ENCODE results near the gene ATP10B. TPM values are rescaled to one million over a fixed set of nuclear protein-coding genes. Genes with fewer than 3 reads are reported as not detected.

Gene ATP10B
- total and polyA plus RNA-seq, 8 donors, result 0.76 to 20.4 (median 4.6) TPM

- no peak overlapping the region for H3K27ac ChIP-seq
These were observed 233.7 kb downstream of the ATP10B start for GRCh38 chr5:160618286-160618685.

DNA sequence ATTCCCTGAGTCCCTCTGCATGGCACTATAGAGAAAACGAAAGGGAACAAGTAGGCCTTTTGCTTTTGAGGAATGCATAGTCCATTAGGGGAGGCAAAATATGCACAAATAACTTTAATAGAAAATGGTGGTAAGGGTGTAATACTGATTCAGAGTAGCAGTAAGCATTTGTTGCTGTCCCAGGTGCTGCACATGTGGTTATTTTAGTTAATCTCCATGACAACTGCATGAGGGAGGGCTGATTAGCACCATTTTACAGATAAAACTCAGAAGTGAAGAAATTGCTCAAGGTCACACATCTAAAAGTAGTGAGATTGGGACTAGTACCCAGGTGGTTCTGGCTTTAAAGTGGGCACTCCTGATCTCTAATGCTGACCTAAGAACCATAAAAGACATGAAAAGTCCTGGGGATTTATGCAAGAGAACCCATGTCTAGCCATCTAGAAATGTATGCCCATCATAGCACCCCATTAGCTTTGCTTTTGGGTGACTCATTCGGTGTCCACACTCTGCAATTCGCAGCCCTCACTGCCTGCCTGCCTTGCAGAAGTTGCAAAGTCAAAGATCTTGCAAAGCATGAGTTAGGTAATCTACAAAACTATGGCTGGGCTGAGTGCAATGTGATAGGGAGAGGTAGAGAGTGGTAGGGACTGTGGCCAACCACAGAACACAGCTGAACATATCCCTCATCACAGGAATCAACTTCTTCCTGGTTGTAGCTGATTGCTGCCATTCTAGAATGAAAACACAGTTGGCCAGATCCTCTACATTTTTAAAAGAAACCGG lies 235.1 kb downstream of the ATP10B start:
- ATAC-seq, result peak in 1 of 4 donors; percentile 26
- no peaks in the 10 kb centered on the region for H3K27me3 ChIP-seq
- no peaks in the 10 kb centered on the region for H3K9me3 ChIP-seq
- H3K27ac ChIP-seq, result no peak overlapping the region
- DNase-seq, result no peak
- WGBS, 2 donors, result 82 to 92% methylated on average over 4 of the region's 4 CpGs
- H3K36me3 ChIP-seq, result no peaks in the 10 kb centered on the region
- no peaks in the 10 kb centered on the region for H3K4me1 ChIP-seq
- TF ChIP-seq, protein P1, sequence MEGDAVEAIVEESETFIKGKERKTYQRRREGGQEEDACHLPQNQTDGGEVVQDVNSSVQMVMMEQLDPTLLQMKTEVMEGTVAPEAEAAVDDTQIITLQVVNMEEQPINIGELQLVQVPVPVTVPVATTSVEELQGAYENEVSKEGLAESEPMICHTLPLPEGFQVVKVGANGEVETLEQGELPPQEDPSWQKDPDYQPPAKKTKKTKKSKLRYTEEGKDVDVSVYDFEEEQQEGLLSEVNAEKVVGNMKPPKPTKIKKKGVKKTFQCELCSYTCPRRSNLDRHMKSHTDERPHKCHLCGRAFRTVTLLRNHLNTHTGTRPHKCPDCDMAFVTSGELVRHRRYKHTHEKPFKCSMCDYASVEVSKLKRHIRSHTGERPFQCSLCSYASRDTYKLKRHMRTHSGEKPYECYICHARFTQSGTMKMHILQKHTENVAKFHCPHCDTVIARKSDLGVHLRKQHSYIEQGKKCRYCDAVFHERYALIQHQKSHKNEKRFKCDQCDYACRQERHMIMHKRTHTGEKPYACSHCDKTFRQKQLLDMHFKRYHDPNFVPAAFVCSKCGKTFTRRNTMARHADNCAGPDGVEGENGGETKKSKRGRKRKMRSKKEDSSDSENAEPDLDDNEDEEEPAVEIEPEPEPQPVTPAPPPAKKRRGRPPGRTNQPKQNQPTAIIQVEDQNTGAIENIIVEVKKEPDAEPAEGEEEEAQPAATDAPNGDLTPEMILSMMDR (IDR thresholded peaks at IDR 0.05), result no peak
- H3K4me3 ChIP-seq, result no peak overlapping the region
- no peak for FAIRE-seq
- intact Hi-C loops (cut with DNase I), result no loop called here

More at GRCh38 chr5:160618286-160618685, 233.7 kb downstream of the ATP10B start:
- no peaks in the 10 kb centered on the region for H3K36me3 ChIP-seq
- ATAC-seq (no peak), DNase-seq (no peak), FAIRE-seq (no peak)
- no peak overlapping the region for H3K4me3 ChIP-seq
- H3K9me3 ChIP-seq, result no peaks in the 10 kb centered on the region
- TF ChIP-seq, protein P1 (IDR thresholded peaks at IDR 0.05), result no peak
- intact Hi-C loops (cut with DNase I), result no loop called here
- no peaks in the 10 kb centered on the region for H3K4me1 ChIP-seq
- no peaks in the 10 kb centered on the region for H3K27me3 ChIP-seq
- WGBS, 2 donors, result 40 to 46% methylated on average over 1 of the region's 1 CpG

DNA sequence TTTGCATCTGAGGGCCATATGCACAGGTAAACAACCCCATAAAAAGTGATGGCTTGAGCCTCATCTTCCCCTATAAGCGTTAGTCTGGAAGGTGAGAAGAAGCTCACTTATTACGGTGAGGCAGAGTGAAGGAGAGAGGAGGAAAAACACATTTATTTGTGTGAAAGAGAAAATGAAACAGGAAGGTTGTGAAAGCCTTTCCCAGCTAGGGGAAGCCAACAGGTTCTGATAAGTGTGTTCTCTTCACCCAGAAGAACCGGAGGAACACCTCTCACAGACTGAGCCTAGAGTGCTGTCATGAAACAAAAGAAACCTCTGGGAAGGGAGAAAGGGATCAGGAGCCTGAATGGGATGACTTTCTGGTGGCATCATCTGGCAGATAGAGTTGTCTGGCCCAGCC lies 237.9 kb downstream of the ATP10B start:
- FAIRE-seq (no peak), DNase-seq (no peak)
- 87 to 89% methylated on average over 3 of the region's 3 CpGs for WGBS, 2 donors

DNA sequence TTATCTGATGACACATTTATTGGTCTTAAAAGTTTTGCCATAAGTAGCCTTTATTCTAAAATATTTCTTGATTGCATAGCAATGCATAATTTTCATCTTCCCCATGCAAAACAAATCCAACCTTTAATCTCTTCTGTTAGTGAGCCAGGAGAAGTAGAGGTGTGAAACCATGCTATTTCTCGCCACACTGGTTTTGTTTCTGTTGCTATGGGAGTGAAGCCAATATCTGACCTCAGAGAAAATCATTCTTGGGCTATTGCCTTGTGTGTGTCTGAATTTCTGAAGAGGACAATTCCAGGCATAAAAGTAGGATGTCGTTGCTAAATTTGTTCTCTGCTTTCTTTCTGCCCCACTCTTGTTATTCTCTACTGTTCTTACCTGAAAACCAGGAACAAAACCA lies 246.7 kb downstream of the ATP10B start:
- Histone ChIP-seq H3K4me3 (no peak overlapping the region), H3K36me3 (no peaks in the 10 kb centered on the region), H3K9me3 (no peaks in the 10 kb centered on the region), H3K27ac (no peak overlapping the region), H3K4me1 (no peaks in the 10 kb centered on the region), H3K27me3 (no peaks in the 10 kb centered on the region)
- WGBS, 2 donors, result 40 to 58% methylated on average over 2 of the region's 2 CpGs
- DNase-seq (no peak), ATAC-seq (peak in 2 of 4 donors; percentile 39 to 40), FAIRE-seq (no peak)
- intact Hi-C loops (cut with DNase I), result no loop called here
- TF ChIP-seq, protein P1 (IDR thresholded peaks at IDR 0.05), result no peak

More for the DNA sequence above, 237.9 kb downstream of the ATP10B start:
- H3K9me3 ChIP-seq, result no peaks in the 10 kb centered on the region
- no peak for ATAC-seq
- H3K27me3 ChIP-seq, result no peaks in the 10 kb centered on the region
- H3K27ac ChIP-seq, result no peak overlapping the region
- H3K4me1 ChIP-seq, result no peaks in the 10 kb centered on the region
- intact Hi-C loops (cut with DNase I), result no loop called here
- H3K36me3 ChIP-seq, result no peaks in the 10 kb centered on the region
- no peak overlapping the region for H3K4me3 ChIP-seq
- TF ChIP-seq, protein P1 (IDR thresholded peaks at IDR 0.05), result no peak

DNA sequence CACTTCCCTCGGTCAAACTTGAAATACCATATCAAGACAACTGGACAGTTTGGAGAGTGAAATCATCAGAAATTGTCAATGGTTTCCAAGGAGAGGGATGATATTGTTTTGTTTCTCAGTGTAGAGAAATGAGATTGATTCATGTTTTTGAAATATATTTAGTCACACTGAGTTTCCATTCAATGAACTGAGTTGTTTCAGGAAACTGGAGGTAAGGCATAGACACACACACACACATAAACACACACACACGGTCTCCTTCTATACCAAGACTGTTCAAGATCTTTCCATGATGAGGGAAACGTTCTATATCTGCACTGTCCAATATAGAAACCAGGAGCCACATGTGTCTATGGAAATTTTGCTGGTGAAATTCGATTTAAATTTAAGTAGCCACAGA lies 247.5 kb downstream of the ATP10B start:
- FAIRE-seq, result no peak
- TF ChIP-seq, protein P1 (IDR thresholded peaks at IDR 0.05), result no peak
- intact Hi-C loops (cut with DNase I), result no loop called here

More for the DNA sequence above, 247.5 kb downstream of the ATP10B start:
- H3K36me3 ChIP-seq, result no peaks in the 10 kb centered on the region
- ATAC-seq, result no peak
- DNase-seq, result no peak
- no peak overlapping the region for H3K27ac ChIP-seq
- WGBS, 2 donors, result 62 to 81% methylated on average over 4 of the region's 4 CpGs
- H3K4me3 ChIP-seq, result no peak overlapping the region
- H3K4me1 ChIP-seq, result no peaks in the 10 kb centered on the region
- no peaks in the 10 kb centered on the region for H3K9me3 ChIP-seq
- H3K27me3 ChIP-seq, result no peaks in the 10 kb centered on the region

Measured in pancreas (tissue), 10 donors.